ENCODE results near the gene EFCAB14. TPM values are rescaled to one million over a fixed set of nuclear protein-coding genes. Genes with fewer than 3 reads are reported as not detected.

The EFCAB14 gene
- total and polyA plus RNA-seq, 10 of the 15 experiments (the other 5 are each of a cell fraction or from before 2014, with no cell fraction given): 7.8 to 66.0 (median 41.6) TPM

DNA sequence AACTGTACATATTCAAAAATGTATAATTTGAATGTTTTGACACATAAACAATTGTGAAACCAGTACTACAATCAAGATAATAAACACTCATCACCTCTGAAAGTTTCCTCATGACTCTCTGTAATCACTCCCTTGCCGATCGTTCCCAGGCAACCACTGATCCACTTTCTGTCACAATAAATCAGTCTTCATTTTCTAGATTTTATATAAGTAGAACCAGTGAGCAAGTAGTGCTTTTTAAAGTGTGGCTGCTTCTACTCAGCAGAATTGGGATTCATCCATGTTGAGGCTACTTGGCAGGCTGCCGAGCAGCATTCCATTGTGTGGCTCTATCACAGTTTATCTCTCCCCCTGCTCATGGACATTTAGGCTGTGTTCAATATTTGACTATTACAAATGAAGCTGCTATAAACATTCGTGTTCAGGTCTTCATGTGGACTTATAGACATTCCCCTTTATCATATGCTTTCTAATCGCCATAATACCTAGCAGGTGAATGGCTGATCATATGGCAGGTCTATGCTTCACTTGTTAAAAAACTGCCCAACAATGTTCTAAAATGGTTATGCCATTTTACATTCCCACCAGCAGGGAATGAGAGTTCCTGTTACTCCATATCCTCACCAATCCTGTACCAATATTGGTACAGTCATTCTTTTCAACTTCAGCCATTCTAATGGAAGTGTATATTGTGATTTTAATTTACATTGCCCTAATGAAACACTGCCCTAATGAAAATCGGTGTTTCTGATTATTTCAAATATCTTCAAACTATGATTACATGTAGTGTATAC, 26.7 kb downstream of the EFCAB14 start:
- CTCF ChIA-PET: no interaction called here
- Histone ChIP-seq H3K36me3 (ENCODE audit: control insufficient read depth in 2 of 2, insufficient read depth in 2 of 2, low read length in 1 of 2) (peaks cover 19 to 41% of the 10 kb centered on the region in 2 experiments), H3K27me3 (replicated peaks in 1 of 2; ENCODE audit: control insufficient read depth in 2 of 2, insufficient read depth in 2 of 2, low read length in 1 of 2) (no peaks in the 10 kb centered on the region), H3K9me3 (replicated peaks; ENCODE audit: control insufficient read depth, insufficient read depth, low read length) (no peaks in the 10 kb centered on the region), H3K79me2 (ENCODE audit: control insufficient read depth, insufficient read depth, low read length) (no peaks in the 10 kb centered on the region), H3K9ac (ENCODE audit: control insufficient read depth, insufficient read depth, low read length) (no peak overlapping the region), H3K4me3 (no peak overlapping the region), H2AFZ (ENCODE audit: control insufficient read depth, low read depth, low read length) (no peak overlapping the region), H3K4me2 (ENCODE audit: control insufficient read depth, insufficient read depth) (no peak overlapping the region), H4K20me1 (ENCODE audit: control insufficient read depth, insufficient read depth) (no peaks in the 10 kb centered on the region), H3K4me1 (ENCODE audit: control insufficient read depth, insufficient read depth, low read length) (no peaks in the 10 kb centered on the region), H3K27ac (ENCODE audit: control insufficient read depth, insufficient read depth) (no peak overlapping the region)
- no peak for FAIRE-seq
- intact Hi-C loops (cut with micrococcal nuclease; ENCODE audit: unreplicated experiment) (no loop called here), in situ Hi-C loops (cut with MboI) (no loop called here)
- DNase-seq (ENCODE audit: low read depth, low spot score): no peak
- no TSS peak for BruUV-seq (replicated peaks)
- SMC1A ChIA-PET (ENCODE audit: uncharacterized antibody, unreplicated experiment): no interaction called here
- 98% methylated on average over 6 of the region's 6 CpGs for whole genome bisulfite sequencing (ENCODE audit: insufficient coverage, insufficient replicate concordance, low lambda C conversion rate, missing lambda C conversion rate)
- POLR2A ChIA-PET: no interaction called here
- no peak for ATAC-seq
- RAD21 ChIA-PET (ENCODE audit: unreplicated experiment): no interaction called here
- no peak for TF ChIP-seq TAF1 (IDR thresholded peaks at IDR 0.05; ENCODE audit: borderline replicate concordance, low read depth, low read length)
- no peak for TF ChIP-seq NRF1 (conservative IDR thresholded peaks at IDR 0.05; ENCODE audit: low read depth, low read length)
- no peak for TF ChIP-seq SMC3 (IDR thresholded peaks at IDR 0.05; ENCODE audit: borderline replicate concordance, low read length)
- TF ChIP-seq RUNX3 (IDR thresholded peaks at IDR 0.05; ENCODE audit: low read length): no peak
- TF ChIP-seq, protein P1, sequence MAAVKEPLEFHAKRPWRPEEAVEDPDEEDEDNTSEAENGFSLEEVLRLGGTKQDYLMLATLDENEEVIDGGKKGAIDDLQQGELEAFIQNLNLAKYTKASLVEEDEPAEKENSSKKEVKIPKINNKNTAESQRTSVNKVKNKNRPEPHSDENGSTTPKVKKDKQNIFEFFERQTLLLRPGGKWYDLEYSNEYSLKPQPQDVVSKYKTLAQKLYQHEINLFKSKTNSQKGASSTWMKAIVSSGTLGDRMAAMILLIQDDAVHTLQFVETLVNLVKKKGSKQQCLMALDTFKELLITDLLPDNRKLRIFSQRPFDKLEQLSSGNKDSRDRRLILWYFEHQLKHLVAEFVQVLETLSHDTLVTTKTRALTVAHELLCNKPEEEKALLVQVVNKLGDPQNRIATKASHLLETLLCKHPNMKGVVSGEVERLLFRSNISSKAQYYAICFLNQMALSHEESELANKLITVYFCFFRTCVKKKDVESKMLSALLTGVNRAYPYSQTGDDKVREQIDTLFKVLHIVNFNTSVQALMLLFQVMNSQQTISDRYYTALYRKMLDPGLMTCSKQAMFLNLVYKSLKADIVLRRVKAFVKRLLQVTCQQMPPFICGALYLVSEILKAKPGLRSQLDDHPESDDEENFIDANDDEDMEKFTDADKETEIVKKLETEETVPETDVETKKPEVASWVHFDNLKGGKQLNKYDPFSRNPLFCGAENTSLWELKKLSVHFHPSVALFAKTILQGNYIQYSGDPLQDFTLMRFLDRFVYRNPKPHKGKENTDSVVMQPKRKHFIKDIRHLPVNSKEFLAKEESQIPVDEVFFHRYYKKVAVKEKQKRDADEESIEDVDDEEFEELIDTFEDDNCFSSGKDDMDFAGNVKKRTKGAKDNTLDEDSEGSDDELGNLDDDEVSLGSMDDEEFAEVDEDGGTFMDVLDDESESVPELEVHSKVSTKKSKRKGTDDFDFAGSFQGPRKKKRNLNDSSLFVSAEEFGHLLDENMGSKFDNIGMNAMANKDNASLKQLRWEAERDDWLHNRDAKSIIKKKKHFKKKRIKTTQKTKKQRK (IDR thresholded peaks at IDR 0.05; ENCODE audit: low read depth, low read length): no peak
- TF ChIP-seq SIX5 (IDR thresholded peaks at IDR 0.05; ENCODE audit: low read depth, low read length, severe bottlenecking): no peak
- TF ChIP-seq, protein P2, sequence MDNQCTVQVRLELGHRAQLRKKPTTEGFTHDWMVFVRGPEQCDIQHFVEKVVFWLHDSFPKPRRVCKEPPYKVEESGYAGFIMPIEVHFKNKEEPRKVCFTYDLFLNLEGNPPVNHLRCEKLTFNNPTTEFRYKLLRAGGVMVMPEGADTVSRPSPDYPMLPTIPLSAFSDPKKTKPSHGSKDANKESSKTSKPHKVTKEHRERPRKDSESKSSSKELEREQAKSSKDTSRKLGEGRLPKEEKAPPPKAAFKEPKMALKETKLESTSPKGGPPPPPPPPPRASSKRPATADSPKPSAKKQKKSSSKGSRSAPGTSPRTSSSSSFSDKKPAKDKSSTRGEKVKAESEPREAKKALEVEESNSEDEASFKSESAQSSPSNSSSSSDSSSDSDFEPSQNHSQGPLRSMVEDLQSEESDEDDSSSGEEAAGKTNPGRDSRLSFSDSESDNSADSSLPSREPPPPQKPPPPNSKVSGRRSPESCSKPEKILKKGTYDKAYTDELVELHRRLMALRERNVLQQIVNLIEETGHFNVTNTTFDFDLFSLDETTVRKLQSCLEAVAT (IDR thresholded peaks at IDR 0.05): no peak
- no peak for TF ChIP-seq NR2C1 (IDR thresholded peaks at IDR 0.05)
- TF ChIP-seq HDAC2 (IDR thresholded peaks at IDR 0.05): no peak
- no peak for TF ChIP-seq GABPA (IDR thresholded peaks at IDR 0.05; ENCODE audit: low read depth)
- no peak for TF ChIP-seq EED (IDR thresholded peaks at IDR 0.05; ENCODE audit: low read depth)
- TF ChIP-seq CREM (IDR thresholded peaks at IDR 0.05; ENCODE audit: low read depth): no peak
- TF ChIP-seq HCFC1 (IDR thresholded peaks at IDR 0.05; ENCODE audit: low read length): no peak
- TF ChIP-seq MTA2 (IDR thresholded peaks at IDR 0.05; ENCODE audit: low read depth): no peak
- TF ChIP-seq, protein P3, sequence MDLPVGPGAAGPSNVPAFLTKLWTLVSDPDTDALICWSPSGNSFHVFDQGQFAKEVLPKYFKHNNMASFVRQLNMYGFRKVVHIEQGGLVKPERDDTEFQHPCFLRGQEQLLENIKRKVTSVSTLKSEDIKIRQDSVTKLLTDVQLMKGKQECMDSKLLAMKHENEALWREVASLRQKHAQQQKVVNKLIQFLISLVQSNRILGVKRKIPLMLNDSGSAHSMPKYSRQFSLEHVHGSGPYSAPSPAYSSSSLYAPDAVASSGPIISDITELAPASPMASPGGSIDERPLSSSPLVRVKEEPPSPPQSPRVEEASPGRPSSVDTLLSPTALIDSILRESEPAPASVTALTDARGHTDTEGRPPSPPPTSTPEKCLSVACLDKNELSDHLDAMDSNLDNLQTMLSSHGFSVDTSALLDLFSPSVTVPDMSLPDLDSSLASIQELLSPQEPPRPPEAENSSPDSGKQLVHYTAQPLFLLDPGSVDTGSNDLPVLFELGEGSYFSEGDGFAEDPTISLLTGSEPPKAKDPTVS (IDR thresholded peaks at IDR 0.05; ENCODE audit: low read depth, low read length): no peak
- TF ChIP-seq CBFB (IDR thresholded peaks at IDR 0.05; ENCODE audit: low read depth): no peak
- no peak for TF ChIP-seq NBN (IDR thresholded peaks at IDR 0.05)
- no peak for TF ChIP-seq CREB1 (IDR thresholded peaks at IDR 0.05; ENCODE audit: low read depth)
